Measurements from ENCODE around the gene PPM1F.

PPM1F gene

GRCh38 chr22:21947040-21948014, 5.3 kb downstream of the PPM1F start:
- DNase-seq (ENCODE audit: low spot score) = no peak
- H3K36me3 ChIP-seq (ENCODE audit: low read depth) = peaks cover 22% of the 10 kb centered on the region
- no peaks in the 10 kb centered on the region for H3K27me3 ChIP-seq (ENCODE audit: insufficient read depth, poor library complexity, severe bottlenecking)
- peak; percentile 53 for ATAC-seq (ENCODE audit: low read depth)
- peaks cover 6% of the 10 kb centered on the region for H3K9me3 ChIP-seq (ENCODE audit: severe bottlenecking)
- H3K4me3 ChIP-seq (ENCODE audit: severe bottlenecking) = no peak overlapping the region
- peak; percentile 58 for TF ChIP-seq CTCF (IDR thresholded peaks at IDR 0.05; ENCODE audit: poor library complexity, severe bottlenecking)
- peak overlapping the region; percentile 16 for H3K27ac ChIP-seq (ENCODE audit: poor library complexity, severe bottlenecking)
- peaks cover 22% of the 10 kb centered on the region for H3K4me1 ChIP-seq (ENCODE audit: insufficient read depth, poor library complexity, severe bottlenecking)

- TF ChIP-seq CTCF (IDR thresholded peaks at IDR 0.05; ENCODE audit: poor library complexity, severe bottlenecking) = no peak
- Histone ChIP-seq H3K4me1 (ENCODE audit: insufficient read depth, poor library complexity, severe bottlenecking) (peaks cover 24% of the 10 kb centered on the region), H3K9me3 (ENCODE audit: severe bottlenecking) (peaks cover 6% of the 10 kb centered on the region), H3K4me3 (ENCODE audit: severe bottlenecking) (no peak overlapping the region), H3K27ac (ENCODE audit: poor library complexity, severe bottlenecking) (no peak overlapping the region), H3K36me3 (ENCODE audit: low read depth) (peaks cover 22% of the 10 kb centered on the region), H3K27me3 (ENCODE audit: insufficient read depth, poor library complexity, severe bottlenecking) (no peaks in the 10 kb centered on the region)
- DNase-seq (ENCODE audit: low spot score) (no peak), ATAC-seq (ENCODE audit: low read depth) (no peak)
These were observed 6.3 kb downstream of the PPM1F start for GRCh38 chr22:21946262-21946925.

GRCh38 chr22:21945453-21946261, 7.0 kb downstream of the PPM1F start:
- Histone ChIP-seq H3K9me3 (ENCODE audit: severe bottlenecking) (peaks cover 6% of the 10 kb centered on the region), H3K27me3 (ENCODE audit: insufficient read depth, poor library complexity, severe bottlenecking) (no peaks in the 10 kb centered on the region), H3K4me1 (ENCODE audit: insufficient read depth, poor library complexity, severe bottlenecking) (peaks cover 24% of the 10 kb centered on the region), H3K4me3 (ENCODE audit: severe bottlenecking) (no peak overlapping the region), H3K36me3 (ENCODE audit: low read depth) (peaks cover 18% of the 10 kb centered on the region), H3K27ac (ENCODE audit: poor library complexity, severe bottlenecking) (no peak overlapping the region)
- TF ChIP-seq CTCF (IDR thresholded peaks at IDR 0.05; ENCODE audit: poor library complexity, severe bottlenecking) = no peak
- DNase-seq (ENCODE audit: low spot score) (no peak), ATAC-seq (ENCODE audit: low read depth) (no peak)

GRCh38 chr22:21944871-21945270, 7.8 kb downstream of the PPM1F start:
- TF ChIP-seq CTCF (IDR thresholded peaks at IDR 0.05; ENCODE audit: poor library complexity, severe bottlenecking) = no peak
- Histone ChIP-seq H3K4me3 (ENCODE audit: severe bottlenecking) (no peak overlapping the region), H3K27me3 (ENCODE audit: insufficient read depth, poor library complexity, severe bottlenecking) (no peaks in the 10 kb centered on the region), H3K36me3 (ENCODE audit: low read depth) (peaks cover 18% of the 10 kb centered on the region), H3K9me3 (ENCODE audit: severe bottlenecking) (peaks cover 6% of the 10 kb centered on the region), H3K27ac (ENCODE audit: poor library complexity, severe bottlenecking) (no peak overlapping the region), H3K4me1 (ENCODE audit: insufficient read depth, poor library complexity, severe bottlenecking) (peaks cover 24% of the 10 kb centered on the region)
- no peak for ATAC-seq (ENCODE audit: low read depth)
- no peak for DNase-seq (ENCODE audit: low spot score)
